Upper lobe of left lung (tissue), 6 donors: Measurements from ENCODE around the gene PGAP6. TPM values are rescaled to one million over a fixed set of nuclear protein-coding genes. Genes with fewer than 3 reads are reported as not detected.

Source experiments
- ATAC-seq, 2 donors: fragments of 200-7000 bp; cut with Tn5 transposase; one replicate each; pipeline ENCODE4 v1.9.1; 2022; ENCODE audit warnings: mild to moderate bottlenecking in 2 of 2, moderate library complexity in 2 of 2; ENCODE audit not compliant: low FRiP score in 2 of 2
- DNase-seq, 2 donors: peaks; one replicate each; pipeline ENCODE4 v3.0.0-alpha.2; 2019 to 2020
- H3K27ac ChIP-seq, 4 donors: fragments of 200-600 bp; sonication (generic); one replicate each; pipeline ENCODE4 v1.5.1; 2016 to 2019
- H3K27me3 ChIP-seq, 4 donors: fragments of 200-600 bp; sonication (generic); one replicate each; pipeline ENCODE4 v1.5.1; 2017 to 2019
- H3K36me3 ChIP-seq, 4 donors: fragments of 200-600 bp; sonication (generic); one replicate each; pipeline ENCODE4 v1.5.1; 2016 to 2019
- H3K4me1 ChIP-seq, 4 donors: fragments of 200-600 bp; sonication (generic); one replicate each; pipeline ENCODE4 v1.5.1; 2018 to 2019
- H3K4me3 ChIP-seq, 4 donors: fragments of 200-600 bp; sonication (generic); one replicate each; pipeline ENCODE4 v1.5.1; 2017 to 2019; ENCODE audit warnings: mild to moderate bottlenecking in 2 of 4, moderate library complexity in 1 of 4
- H3K9me3 ChIP-seq, 4 donors: fragments of 200-600 bp; sonication (generic); one replicate each; pipeline ENCODE4 v1.5.1; 2018 to 2019
- CTCF ChIP-seq, 6 experiments: fragments of 450-650 bp in 4 of 6; fragments of 200-600 bp in 2 of 6; sonication (generic) in 2 of 6; IDR thresholded peaks; one replicate each; pipeline ENCODE4 v1.5.1; 2016 to 2019; ENCODE audit warnings: antibody characterized with exemption in 6 of 6
- EP300 ChIP-seq, 4 donors: sonication (generic); formaldehyde crosslinking; IDR thresholded peaks; one replicate each; pipeline ENCODE4 v1.5.1; 2017; ENCODE audit warnings: antibody characterized with exemption in 4 of 4, control low read depth in 2 of 4
- POLR2A ChIP-seq, 4 donors: fragments of 450-650 bp; IDR thresholded peaks; one replicate each; pipeline ENCODE4 v1.5.1; 2016 to 2017; ENCODE audit warnings: antibody characterized with exemption in 4 of 4, mild to moderate bottlenecking in 2 of 4
- POLR2AphosphoS5 ChIP-seq, 2 donors: sonication (generic); formaldehyde crosslinking; IDR thresholded peaks; one replicate each; pipeline ENCODE4 v1.5.1; 2017; ENCODE audit warnings: antibody characterized with exemption in 2 of 2
- WGBS, 2 donors: methylation state at CpG; one replicate each; pipeline ENCODE4 v1.1.5; 2017 to 2018; 5-methylcytosine and 5-hydroxymethylcytosine counted together
- total RNA-seq, 6 donors: library from RNA; depleted of rRNA in 4 of 6; stranded (reverse); fragments of >200 nt in 4 of 6; gene quantifications; one replicate each; pipeline versions ENCODE4 v1.1.0 to v1.2.1, GENCODE V29; 2016 to 2021
- donor health status: DM: no; HTN: no; CAD: no; lungs with moderate emphysema.
- donor health status: DM: no; HTN: yes; CAD: no; lungs with severe emphysema.

The PGAP6 gene
- total RNA-seq, 6 donors from 2014 or later = 27.9 to 150 (median 96.4) TPM

GRCh38 chr16:324451-325334, 57.1 kb downstream of the PGAP6 start:
- peak overlapping the region in 3 of 4 donors; percentile 25 to 36 (median 35) for H3K4me3 ChIP-seq
- peaks cover 38 to 59% (median 47%) of the 10 kb centered on the region in 4 donors for H3K4me1 ChIP-seq
- WGBS, 2 donors = 41 to 53% methylated on average over 38 to 51 of the region's 55 CpGs
- ATAC-seq (no peak), DNase-seq (peak in 1 of 2 donors; percentile 89)
- peak overlapping the region; percentile 19 to 88 (median 50) for H3K27ac ChIP-seq
- no peak for TF ChIP-seq EP300 (IDR thresholded peaks at IDR 0.05)
- no peak for TF ChIP-seq POLR2AphosphoS5 (IDR thresholded peaks at IDR 0.05)
- no peak for TF ChIP-seq POLR2A (IDR thresholded peaks at IDR 0.05)
- TF ChIP-seq CTCF (IDR thresholded peaks at IDR 0.05) = no peak
- H3K9me3 ChIP-seq = no peaks in the 10 kb centered on the region
- H3K36me3 ChIP-seq = no peaks in the 10 kb centered on the region
- H3K27me3 ChIP-seq = no peaks in the 10 kb centered on the region

GRCh38 chr16:324201-324450, 57.7 kb downstream of the PGAP6 start:
- Histone ChIP-seq H3K27ac (peak overlapping the region in 2 of 4 donors; percentile 72 to 88), H3K4me3 (no peak overlapping the region), H3K36me3 (peaks cover 0 to under 1% (median under 1%) of the 10 kb centered on the region in 4 donors), H3K27me3 (no peaks in the 10 kb centered on the region), H3K9me3 (no peaks in the 10 kb centered on the region), H3K4me1 (peaks cover 38 to 59% (median 47%) of the 10 kb centered on the region in 4 donors)
- DNase-seq (no peak), ATAC-seq (no peak)
- 90% methylated on average over 15 to 17 of the region's 17 CpGs for WGBS, 2 donors
- TF ChIP-seq POLR2AphosphoS5 (IDR thresholded peaks at IDR 0.05) (no peak), POLR2A (IDR thresholded peaks at IDR 0.05) (no peak), EP300 (IDR thresholded peaks at IDR 0.05) (no peak), CTCF (IDR thresholded peaks at IDR 0.05) (no peak)

GRCh38 chr16:322476-323143, 59.2 kb downstream of the PGAP6 start:
- DNase-seq = no peak

GRCh38 chr16:321532-321931, 60.2 kb downstream of the PGAP6 start:
- Histone ChIP-seq H3K27ac (peak overlapping the region in 2 of 4 donors; percentile 16 to 17), H3K27me3 (no peaks in the 10 kb centered on the region), H3K36me3 (peaks cover 5 to 13% (median 9%) of the 10 kb centered on the region in 4 donors), H3K9me3 (no peaks in the 10 kb centered on the region), H3K4me3 (no peak overlapping the region), H3K4me1 (peaks cover 16 to 37% (median 24%) of the 10 kb centered on the region in 4 donors)
- TF ChIP-seq POLR2AphosphoS5 (IDR thresholded peaks at IDR 0.05) = no peak
- no peak for TF ChIP-seq EP300 (IDR thresholded peaks at IDR 0.05)
- TF ChIP-seq POLR2A (IDR thresholded peaks at IDR 0.05) = no peak
- 79 to 86% methylated on average over 9 of the region's 9 CpGs for WGBS, 2 donors
- DNase-seq (no peak), ATAC-seq (no peak)

More at GRCh38 chr16:322476-323143, 59.2 kb downstream of the PGAP6 start:
- Histone ChIP-seq H3K27me3 (no peaks in the 10 kb centered on the region), H3K4me1 (peaks cover 26 to 48% (median 35%) of the 10 kb centered on the region in 4 donors), H3K27ac (no peak overlapping the region), H3K36me3 (peaks cover 5 to 13% (median 9%) of the 10 kb centered on the region in 4 donors), H3K4me3 (no peak overlapping the region), H3K9me3 (no peaks in the 10 kb centered on the region)
- TF ChIP-seq POLR2AphosphoS5 (IDR thresholded peaks at IDR 0.05) (no peak), POLR2A (IDR thresholded peaks at IDR 0.05) (no peak), EP300 (IDR thresholded peaks at IDR 0.05) (no peak), CTCF (IDR thresholded peaks at IDR 0.05) (no peak)
- no peak for ATAC-seq
- 96 to 97% methylated on average over 12 to 13 of the region's 13 CpGs for WGBS, 2 donors

Other genes starting within 250 kb of the PGAP6 start
- 10 to 100 TPM; 22.6 to 70.2 (median 29.7) TPM for gene NPRL3, start 243.3 kb downstream of the PGAP6 start, total RNA-seq
- gene HBZ, start 229.3 kb downstream of the PGAP6 start, total RNA-seq = 1 to 10 TPM in 2 of 6 donors, not detected in 4; 1.1 to 1.2 TPM
- gene HBM, start 216.0 kb downstream of the PGAP6 start, total RNA-seq = 1 to 10 TPM in 1 of 6 donors, not detected in 5; 1.7 TPM
- gene HBA2, start 209.1 kb downstream of the PGAP6 start, total RNA-seq = 1,000 to 10,000 TPM in 1 of 6 donors, 100 to 1,000 TPM in 3, 10 to 100 TPM in 2; 40.1 to 1,032 (median 301) TPM
- gene HBA1, start 205.3 kb downstream of the PGAP6 start, total RNA-seq = 100 to 1,000 TPM in 3 of 6 donors, 10 to 100 TPM in 2, not detected in 1; 52.7 to 591 (median 286) TPM
- gene HBQ1, start 201.5 kb downstream of the PGAP6 start, total RNA-seq = not detected
- gene LUC7L, start 152.5 kb downstream of the PGAP6 start, total RNA-seq = 100 to 1,000 TPM in 3 of 6 donors, 10 to 100 TPM in 3; 57.9 to 394 (median 108) TPM
- gene FAM234A, start 147.2 kb downstream of the PGAP6 start, total RNA-seq = 10 to 100 TPM; 55.4 to 92.7 (median 66.0) TPM
- 10 to 100 TPM in 2 of 6 donors, 1 to 10 TPM in 4; 1.9 to 16.8 (median 5.5) TPM for gene RGS11, start 106.0 kb downstream of the PGAP6 start, total RNA-seq
- gene ARHGDIG, start 101.4 kb downstream of the PGAP6 start, total RNA-seq = under 1 TPM in 1 of 6 donors, not detected in 5; 0.91 TPM
- gene PDIA2, start 98.8 kb downstream of the PGAP6 start, total RNA-seq = under 1 TPM in 2 of 6 donors, not detected in 4; 0.52 to 0.64 TPM
- 10 to 100 TPM; 26.8 to 45.9 (median 31.9) TPM for gene AXIN1, start 29.3 kb downstream of the PGAP6 start, total RNA-seq
- gene MRPL28, start 11.4 kb downstream of the PGAP6 start, total RNA-seq = 10 to 100 TPM; 48.8 to 83.9 (median 58.4) TPM
- 10 to 100 TPM; 22.1 to 57.6 (median 41.8) TPM for gene NME4, start 15.2 kb upstream of the PGAP6 start, total RNA-seq
- gene DECR2, start 19.9 kb upstream of the PGAP6 start, total RNA-seq = 10 to 100 TPM in 5 of 6 donors, 1 to 10 TPM in 1; 8.6 to 22.4 (median 14.6) TPM
- 10 to 100 TPM; 38.9 to 95.3 (median 43.8) TPM for gene RAB11FIP3, start 43.7 kb upstream of the PGAP6 start, total RNA-seq
- 10 to 100 TPM; 27.3 to 84.5 (median 66.1) TPM for gene CAPN15, start 145.7 kb upstream of the PGAP6 start, total RNA-seq
- gene PRR35, start 178.4 kb upstream of the PGAP6 start, total RNA-seq = not detected
- 1 to 10 TPM; 1.2 to 7.8 (median 3.3) TPM for gene NHLRC4, start 185.0 kb upstream of the PGAP6 start, total RNA-seq
- gene PIGQ, start 188.0 kb upstream of the PGAP6 start, total RNA-seq = 100 to 1,000 TPM in 2 of 6 donors, 10 to 100 TPM in 4; 42.7 to 153 (median 79.6) TPM
- gene RAB40C, start 208.1 kb upstream of the PGAP6 start, total RNA-seq = 100 to 1,000 TPM in 1 of 6 donors, 10 to 100 TPM in 5; 40.5 to 101 (median 61.5) TPM
- gene WFIKKN1, start 249.0 kb upstream of the PGAP6 start, total RNA-seq = 10 to 100 TPM in 1 of 6 donors, 1 to 10 TPM in 5; 1.7 to 16.8 (median 5.8) TPM